ENCODE results near the gene CFAP157. TPM values are rescaled to one million over a fixed set of nuclear protein-coding genes. Genes with fewer than 3 reads are reported as not detected.
A peak's percentile ranks its signal among the peaks of the same experiment; 100 is the strongest.

CFAP157 gene
- polyA plus RNA-seq, 1 of the 3 experiments (the other 2 are of a cell fraction): 0.25 TPM

- Histone ChIP-seq H2AFZ (ENCODE audit: low read depth) (no peak overlapping the region), H3K79me2 (ENCODE audit: insufficient read depth) (no peaks in the 10 kb centered on the region), H3K4me1 (ENCODE audit: control insufficient read depth in 1 of 2, insufficient read depth in 2 of 2, low read depth in 1 of 2, low read length in 1 of 2) (peaks cover 0 to 61% of the 10 kb centered on the region in 2 experiments; a peak in 2 of 4 replicates), H3K9ac (no peak overlapping the region), H4K20me1 (ENCODE audit: insufficient read depth) (no peaks in the 10 kb centered on the region), H3K4me3 (ENCODE audit: low read depth in 2 of 2, low read length in 1 of 2) (no peak overlapping the region), H3K4me2 (no peak overlapping the region), H3K36me3 (replicated peaks in 1 of 2; ENCODE audit: control insufficient read depth in 1 of 2, insufficient read depth in 2 of 2, low read length in 1 of 2) (peaks cover 22 to 41% of the 10 kb centered on the region in 2 experiments), H3K9me2 (no peaks in the 10 kb centered on the region), H3K27ac (ENCODE audit: low read depth in 2 of 2, low read length in 1 of 2) (peak overlapping the region in 1 of 2 experiments; percentile 56; a peak in 1 of 4 replicates), H3K27me3 (ENCODE audit: insufficient read depth) (no peaks in the 10 kb centered on the region), H3F3A (replicated peaks; ENCODE audit: insufficient read depth) (peaks cover 4% of the 10 kb centered on the region), H3K9me3 (no peaks in the 10 kb centered on the region)
- 88% methylated on average over 1 of the region's 1 CpG for WGBS (ENCODE audit: low lambda C conversion rate)
- ChIA-PET POLR2A (interaction anchor here (0.5 kb wide), 1 partner anchor 27 kb away, joined by 3 read pairs; no protein-coding TSS in a partner anchor), CTCF (interaction anchor here (1.4 to 3.2 kb wide), 4 partner anchors 12 to 72 kb away, joined by 3 to 22 read pairs (median 6); partner anchors contain the start of gene TOR2A)
- no peak for DNase-seq
- TF ChIP-seq TCF12 (IDR thresholded peaks at IDR 0.05): no peak
- TF ChIP-seq RCOR1 (IDR thresholded peaks at IDR 0.05; ENCODE audit: low read length): no peak
- no peak for TF ChIP-seq REST (IDR thresholded peaks at IDR 0.05; ENCODE audit: low read depth, low read length)
- no peak for TF ChIP-seq IRF3 (IDR thresholded peaks at IDR 0.05; ENCODE audit: low read depth, low read length)
- no peak for TF ChIP-seq MXI1 (IDR thresholded peaks at IDR 0.05; ENCODE audit: low read depth, low read length)
- no peak for TF ChIP-seq PBX3 (IDR thresholded peaks at IDR 0.05)
- TF ChIP-seq FOXJ3 (CRISPR knock-in tag; IDR thresholded peaks at IDR 0.05): no peak
- no peak for TF ChIP-seq RAD21 (IDR thresholded peaks at IDR 0.05; ENCODE audit: low read length)
Measured at GRCh38 chr9:127662617-127663016, 44.2 kb upstream of the CFAP157 start.

GRCh38 chr9:127664324-127664677, 42.5 kb upstream of the CFAP157 start:
- H3K4me1 ChIP-seq (ENCODE audit: control insufficient read depth in 1 of 2, insufficient read depth in 2 of 2, low read depth in 1 of 2, low read length in 1 of 2): peaks cover 0 to 65% of the 10 kb centered on the region in 2 experiments; a peak in 2 of 4 replicates
- WGBS (ENCODE audit: low lambda C conversion rate): 96% methylated on average over 7 of the region's 7 CpGs
- no peaks in the 10 kb centered on the region for H3K79me2 ChIP-seq (ENCODE audit: insufficient read depth)
- H3K9me3 ChIP-seq: no peaks in the 10 kb centered on the region
- no peak overlapping the region for H2AFZ ChIP-seq (ENCODE audit: low read depth)
- H3K36me3 ChIP-seq (replicated peaks in 1 of 2; ENCODE audit: control insufficient read depth in 1 of 2, insufficient read depth in 2 of 2, low read length in 1 of 2): peaks cover 22 to 43% of the 10 kb centered on the region in 2 experiments
- no peaks in the 10 kb centered on the region for H3K9me2 ChIP-seq
- no peaks in the 10 kb centered on the region for H3K27me3 ChIP-seq (ENCODE audit: insufficient read depth)
- no peak for DNase-seq
- H3K9ac ChIP-seq: no peak overlapping the region
- peaks cover 4% of the 10 kb centered on the region for H3F3A ChIP-seq (replicated peaks; ENCODE audit: insufficient read depth)
- CTCF ChIA-PET: interaction anchor here (1.1 to 3.2 kb wide), 5 partner anchors 11 to 74 kb away, joined by 3 to 22 read pairs (median 5); partner anchors contain the start of gene TOR2A
- H4K20me1 ChIP-seq (ENCODE audit: insufficient read depth): no peaks in the 10 kb centered on the region
- peak overlapping the region; percentile 52 to 97; a peak in 3 of 4 replicates for H3K27ac ChIP-seq (ENCODE audit: low read depth in 2 of 2, low read length in 1 of 2)
- POLR2A ChIA-PET: interaction anchor here (0.9 to 2.4 kb wide), 4 partner anchors 31 to 70 kb away, joined by 3 to 14 read pairs (median 10); partner anchors contain the start of gene STXBP1
- no peak overlapping the region for H3K4me3 ChIP-seq (ENCODE audit: low read depth in 2 of 2, low read length in 1 of 2)
- peak overlapping the region; percentile 55; the same call in 1 of the 2 replicates for H3K4me2 ChIP-seq
- TF ChIP-seq RXRA (IDR thresholded peaks at IDR 0.05; ENCODE audit: borderline replicate concordance, low read depth): no peak
- no peak for TF ChIP-seq IRF3 (IDR thresholded peaks at IDR 0.05; ENCODE audit: low read depth, low read length)
- TF ChIP-seq USF1 (IDR thresholded peaks at IDR 0.05; ENCODE audit: borderline replicate concordance, low read depth): no peak
- TF ChIP-seq FOSL2 (IDR thresholded peaks at IDR 0.05; ENCODE audit: borderline replicate concordance, low read depth): no peak
- TF ChIP-seq SIN3A (IDR thresholded peaks at IDR 0.05; ENCODE audit: borderline replicate concordance, low read depth, low read length): no peak
- no peak for TF ChIP-seq POLR2AphosphoS5 (IDR thresholded peaks at IDR 0.05; ENCODE audit: low read depth, low read length)
- no peak for TF ChIP-seq GABPA (IDR thresholded peaks at IDR 0.05; ENCODE audit: low read depth)
- TF ChIP-seq RCOR1 (IDR thresholded peaks at IDR 0.05; ENCODE audit: low read length): no peak
- no peak for TF ChIP-seq NRF1 (IDR thresholded peaks at IDR 0.05; ENCODE audit: low read depth, low read length)
- TF ChIP-seq JUND (IDR thresholded peaks at IDR 0.05): no peak
- no peak for TF ChIP-seq TAF1 (IDR thresholded peaks at IDR 0.05; ENCODE audit: borderline replicate concordance, low read depth, low read length)
- TF ChIP-seq MAX (IDR thresholded peaks at IDR 0.05; ENCODE audit: low read depth): no peak
- TF ChIP-seq EZH2phosphoT487 (IDR thresholded peaks at IDR 0.05; ENCODE audit: borderline replicate concordance, low read depth): no peak
- no peak for TF ChIP-seq CHD2 (IDR thresholded peaks at IDR 0.05; ENCODE audit: low read length, partially characterized antibody)
